ENCODE data around the gene CD63.

CD63 gene

DNA sequence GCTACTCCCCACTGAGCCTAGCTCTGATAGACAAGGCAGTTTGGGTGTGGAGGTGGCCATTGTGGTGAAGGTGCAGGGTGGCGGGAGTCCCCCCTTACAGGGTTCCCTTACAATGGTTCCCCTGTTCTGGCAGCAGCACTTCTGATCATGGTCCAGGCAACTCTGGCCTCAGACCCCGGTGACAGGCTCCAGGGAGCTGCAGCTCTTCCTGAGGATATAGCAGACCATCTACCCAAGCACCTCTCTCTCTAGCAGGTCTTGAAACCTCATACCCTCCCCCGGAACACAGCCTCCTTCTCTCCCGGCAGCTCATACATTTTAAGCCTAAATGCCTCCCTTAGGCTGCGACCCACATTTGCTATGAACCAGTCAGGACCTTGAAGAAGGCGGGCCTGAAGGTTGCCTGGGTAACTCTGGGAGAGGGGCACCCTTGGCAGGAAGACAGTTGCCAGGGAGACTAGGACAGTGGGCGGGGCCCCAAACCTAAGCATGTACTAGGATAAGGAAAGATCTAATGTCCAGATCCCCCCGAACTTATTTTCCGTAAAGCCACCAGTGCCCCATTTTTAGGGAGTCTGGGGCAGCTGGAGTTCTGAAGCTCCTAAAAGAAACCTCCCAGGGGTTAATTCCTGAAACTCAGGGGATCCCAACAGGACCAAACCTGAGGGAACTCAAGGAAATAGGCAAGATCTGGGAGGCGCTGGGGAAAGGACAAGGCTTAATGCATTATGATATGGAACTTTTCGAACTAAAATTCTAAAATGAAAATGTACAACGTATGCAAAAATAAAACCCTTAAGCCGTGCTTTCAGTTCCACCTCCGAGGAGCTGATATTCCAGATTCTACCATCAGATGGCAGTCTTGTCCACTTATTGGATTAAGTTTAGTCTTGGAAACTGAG lies 9.6 kb upstream of the CD63 start (continued):
- TF ChIP-seq ZNF548 (tag by site-specific recombination; IDR thresholded peaks at IDR 0.05), result no peak
- TF ChIP-seq ZSCAN18 (tag by site-specific recombination; IDR thresholded peaks at IDR 0.05), result no peak
- TF ChIP-seq ZNF37A (tag by site-specific recombination; IDR thresholded peaks at IDR 0.05), result no peak
- TF ChIP-seq ZNF146 (tag by site-specific recombination; IDR thresholded peaks at IDR 0.05), result no peak
- no peak for TF ChIP-seq ZSCAN30 (tag by site-specific recombination; IDR thresholded peaks at IDR 0.05)
- TF ChIP-seq ZNF335 (tag by site-specific recombination; conservative IDR thresholded peaks at IDR 0.05), result peak; percentile 47
- 0 out of 2 replicates have a peak, but pooled peaks have one; percentile 11 for TF ChIP-seq ZNF843 (tag by site-specific recombination; IDR thresholded peaks at IDR 0.05)
- TF ChIP-seq ZSCAN16 (tag by site-specific recombination; IDR thresholded peaks at IDR 0.05), result no peak
- no peak for TF ChIP-seq ZNF404 (tag by site-specific recombination; IDR thresholded peaks at IDR 0.05)
- TF ChIP-seq, protein P1, sequence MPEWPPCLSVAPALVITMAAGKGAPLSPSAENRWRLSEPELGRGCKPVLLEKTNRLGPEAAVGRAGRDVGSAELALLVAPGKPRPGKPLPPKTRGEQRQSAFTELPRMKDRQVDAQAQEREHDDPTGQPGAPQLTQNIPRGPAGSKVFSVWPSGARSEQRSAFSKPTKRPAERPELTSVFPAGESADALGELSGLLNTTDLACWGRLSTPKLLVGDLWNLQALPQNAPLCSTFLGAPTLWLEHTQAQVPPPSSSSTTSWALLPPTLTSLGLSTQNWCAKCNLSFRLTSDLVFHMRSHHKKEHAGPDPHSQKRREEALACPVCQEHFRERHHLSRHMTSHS (tag by site-specific recombination; IDR thresholded peaks at IDR 0.05), result no peak
- TF ChIP-seq ZNF133 (tag by site-specific recombination; IDR thresholded peaks at IDR 0.05), result no peak
- TF ChIP-seq, protein P2, sequence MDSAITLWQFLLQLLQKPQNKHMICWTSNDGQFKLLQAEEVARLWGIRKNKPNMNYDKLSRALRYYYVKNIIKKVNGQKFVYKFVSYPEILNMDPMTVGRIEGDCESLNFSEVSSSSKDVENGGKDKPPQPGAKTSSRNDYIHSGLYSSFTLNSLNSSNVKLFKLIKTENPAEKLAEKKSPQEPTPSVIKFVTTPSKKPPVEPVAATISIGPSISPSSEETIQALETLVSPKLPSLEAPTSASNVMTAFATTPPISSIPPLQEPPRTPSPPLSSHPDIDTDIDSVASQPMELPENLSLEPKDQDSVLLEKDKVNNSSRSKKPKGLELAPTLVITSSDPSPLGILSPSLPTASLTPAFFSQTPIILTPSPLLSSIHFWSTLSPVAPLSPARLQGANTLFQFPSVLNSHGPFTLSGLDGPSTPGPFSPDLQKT (IDR thresholded peaks at IDR 0.05; ENCODE audit: borderline replicate concordance, low read depth, low read length), result no peak
- TF ChIP-seq ZNF624 (tag by site-specific recombination; IDR thresholded peaks at IDR 0.05), result no peak
- TF ChIP-seq ZNF2 (tag by site-specific recombination; IDR thresholded peaks at IDR 0.05), result no peak
- TF ChIP-seq ZNF350 (tag by site-specific recombination; IDR thresholded peaks at IDR 0.05), result no peak
- no peak for TF ChIP-seq ZXDB (tag by site-specific recombination; IDR thresholded peaks at IDR 0.05)
- TF ChIP-seq ZNF157 (tag by site-specific recombination; IDR thresholded peaks at IDR 0.05), result no peak
- TF ChIP-seq, protein P3, sequence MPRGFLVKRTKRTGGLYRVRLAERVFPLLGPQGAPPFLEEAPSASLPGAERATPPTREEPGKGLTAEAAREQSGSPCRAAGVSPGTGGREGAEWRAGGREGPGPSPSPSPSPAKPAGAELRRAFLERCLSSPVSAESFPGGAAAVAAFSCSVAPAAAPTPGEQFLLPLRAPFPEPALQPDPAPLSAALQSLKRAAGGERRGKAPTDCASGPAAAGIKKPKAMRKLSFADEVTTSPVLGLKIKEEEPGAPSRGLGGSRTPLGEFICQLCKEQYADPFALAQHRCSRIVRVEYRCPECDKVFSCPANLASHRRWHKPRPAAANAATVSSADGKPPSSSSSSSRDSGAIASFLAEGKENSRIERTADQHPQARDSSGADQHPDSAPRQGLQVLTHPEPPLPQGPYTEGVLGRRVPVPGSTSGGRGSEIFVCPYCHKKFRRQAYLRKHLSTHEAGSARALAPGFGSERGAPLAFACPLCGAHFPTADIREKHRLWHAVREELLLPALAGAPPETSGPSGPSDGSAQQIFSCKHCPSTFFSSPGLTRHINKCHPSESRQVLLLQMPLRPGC (tag by site-specific recombination; IDR thresholded peaks at IDR 0.05), result no peak
- TF ChIP-seq ZBTB6 (tag by site-specific recombination; IDR thresholded peaks at IDR 0.05), result no peak
- no peak for TF ChIP-seq ZBTB1 (tag by site-specific recombination; IDR thresholded peaks at IDR 0.05)
- no peak for TF ChIP-seq ZNF354C (tag by site-specific recombination; IDR thresholded peaks at IDR 0.05; ENCODE audit: borderline replicate concordance, low read depth)
- no peak for TF ChIP-seq ZNF211 (tag by site-specific recombination; IDR thresholded peaks at IDR 0.05; ENCODE audit: low read depth)
- no peak for TF ChIP-seq ZNF174 (tag by site-specific recombination; IDR thresholded peaks at IDR 0.05)
- TF ChIP-seq, protein P4, sequence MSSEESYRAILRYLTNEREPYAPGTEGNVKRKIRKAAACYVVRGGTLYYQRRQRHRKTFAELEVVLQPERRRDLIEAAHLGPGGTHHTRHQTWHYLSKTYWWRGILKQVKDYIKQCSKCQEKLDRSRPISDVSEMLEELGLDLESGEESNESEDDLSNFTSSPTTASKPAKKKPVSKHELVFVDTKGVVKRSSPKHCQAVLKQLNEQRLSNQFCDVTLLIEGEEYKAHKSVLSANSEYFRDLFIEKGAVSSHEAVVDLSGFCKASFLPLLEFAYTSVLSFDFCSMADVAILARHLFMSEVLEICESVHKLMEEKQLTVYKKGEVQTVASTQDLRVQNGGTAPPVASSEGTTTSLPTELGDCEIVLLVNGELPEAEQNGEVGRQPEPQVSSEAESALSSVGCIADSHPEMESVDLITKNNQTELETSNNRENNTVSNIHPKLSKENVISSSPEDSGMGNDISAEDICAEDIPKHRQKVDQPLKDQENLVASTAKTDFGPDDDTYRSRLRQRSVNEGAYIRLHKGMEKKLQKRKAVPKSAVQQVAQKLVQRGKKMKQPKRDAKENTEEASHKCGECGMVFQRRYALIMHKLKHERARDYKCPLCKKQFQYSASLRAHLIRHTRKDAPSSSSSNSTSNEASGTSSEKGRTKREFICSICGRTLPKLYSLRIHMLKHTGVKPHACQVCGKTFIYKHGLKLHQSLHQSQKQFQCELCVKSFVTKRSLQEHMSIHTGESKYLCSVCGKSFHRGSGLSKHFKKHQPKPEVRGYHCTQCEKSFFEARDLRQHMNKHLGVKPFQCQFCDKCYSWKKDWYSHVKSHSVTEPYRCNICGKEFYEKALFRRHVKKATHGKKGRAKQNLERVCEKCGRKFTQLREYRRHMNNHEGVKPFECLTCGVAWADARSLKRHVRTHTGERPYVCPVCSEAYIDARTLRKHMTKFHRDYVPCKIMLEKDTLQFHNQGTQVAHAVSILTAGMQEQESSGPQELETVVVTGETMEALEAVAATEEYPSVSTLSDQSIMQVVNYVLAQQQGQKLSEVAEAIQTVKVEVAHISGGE (tag by site-specific recombination; conservative IDR thresholded peaks at IDR 0.05; ENCODE audit: low read depth), result peak; percentile 81
- TF ChIP-seq ZNF423 (tag by site-specific recombination; IDR thresholded peaks at IDR 0.05), result no peak
- no peak for TF ChIP-seq TRIM28 (IDR thresholded peaks at IDR 0.05; ENCODE audit: borderline replicate concordance, low read length)
- TF ChIP-seq, protein P5, sequence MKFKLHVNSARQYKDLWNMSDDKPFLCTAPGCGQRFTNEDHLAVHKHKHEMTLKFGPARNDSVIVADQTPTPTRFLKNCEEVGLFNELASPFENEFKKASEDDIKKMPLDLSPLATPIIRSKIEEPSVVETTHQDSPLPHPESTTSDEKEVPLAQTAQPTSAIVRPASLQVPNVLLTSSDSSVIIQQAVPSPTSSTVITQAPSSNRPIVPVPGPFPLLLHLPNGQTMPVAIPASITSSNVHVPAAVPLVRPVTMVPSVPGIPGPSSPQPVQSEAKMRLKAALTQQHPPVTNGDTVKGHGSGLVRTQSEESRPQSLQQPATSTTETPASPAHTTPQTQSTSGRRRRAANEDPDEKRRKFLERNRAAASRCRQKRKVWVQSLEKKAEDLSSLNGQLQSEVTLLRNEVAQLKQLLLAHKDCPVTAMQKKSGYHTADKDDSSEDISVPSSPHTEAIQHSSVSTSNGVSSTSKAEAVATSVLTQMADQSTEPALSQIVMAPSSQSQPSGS (tag by site-specific recombination; IDR thresholded peaks at IDR 0.05; ENCODE audit: low read depth), result no peak
- no peak for TF ChIP-seq SETDB1 (IDR thresholded peaks at IDR 0.05; ENCODE audit: insufficient read length, low read length)
- 0 out of 2 replicates have a peak, but pooled peaks have one; percentile 8 for TF ChIP-seq ZNF394 (tag by site-specific recombination; IDR thresholded peaks at IDR 0.05; ENCODE audit: borderline replicate concordance)
